GM12878 (cell line): ENCODE measurements around the gene C18orf63. TPM values are rescaled to one million over a fixed set of nuclear protein-coding genes. Genes with fewer than 3 reads are reported as not detected.

ENCODE experiments used
- ATF7 ChIP-seq: fragments of 450-650 bp; IDR thresholded peaks from 2 replicates; pipeline ENCODE4 v1.6.1; 2016; ENCODE audit warnings: low read depth, mild to moderate bottlenecking
- BCL11A ChIP-seq: IDR thresholded peaks from 2 replicates; pipeline ENCODE4 v1.6.1; 2011; ENCODE audit warnings: low read depth, low read length
- BMI1 ChIP-seq: fragments of 450-650 bp; IDR thresholded peaks from 2 replicates; pipeline ENCODE4 v1.6.1; 2016; ENCODE audit warnings: mild to moderate bottlenecking, moderate library complexity, borderline replicate concordance
- CREM ChIP-seq: IDR thresholded peaks from 2 replicates; pipeline ENCODE4 v1.6.1; 2014; ENCODE audit warnings: antibody characterized with exemption, low read depth
- CTCF ChIP-seq, 3 experiments: IDR thresholded peaks in 2 of 3; conservative IDR thresholded peaks in 1 of 3; 2 replicates each; pipeline ENCODE4 v1.5.1; 2011; ENCODE audit warnings: low read depth in 3 of 3, low read length in 3 of 3, mild to moderate bottlenecking in 3 of 3, control low read depth in 2 of 3, moderate library complexity in 2 of 3, inconsistent platforms in 1 of 3, mixed read lengths in 1 of 3; ENCODE audit not compliant: control insufficient read depth in 2 of 3, insufficient read depth in 1 of 3; ENCODE audit errors: extremely low read depth in 1 of 3
- HDAC6 ChIP-seq: fragments of 200-600 bp; sonication (generic); IDR thresholded peaks from one replicate; pipeline ENCODE4 v1.8.0; 2017; ENCODE audit warnings: antibody characterized with exemption; ENCODE audit not compliant: unreplicated experiment
- POU2F2 ChIP-seq: IDR thresholded peaks from 3 replicates; pipeline ENCODE4 v1.6.1; 2011; ENCODE audit warnings: low read depth, mild to moderate bottlenecking, low read length, borderline replicate concordance
- RB1 ChIP-seq: fragments of 450-650 bp; formaldehyde crosslinking; IDR thresholded peaks from 2 replicates; pipeline ENCODE4 v1.6.1; 2017; ENCODE audit warnings: mild to moderate bottlenecking, borderline replicate concordance
- RELB ChIP-seq: fragments of 450-650 bp; IDR thresholded peaks from 2 replicates; pipeline ENCODE4 v1.6.1; 2017; ENCODE audit warnings: low read depth, mild to moderate bottlenecking, moderate library complexity
- REST ChIP-seq: IDR thresholded peaks from 2 replicates; pipeline ENCODE4 v1.6.1; 2012; ENCODE audit warnings: mild to moderate bottlenecking, low read depth, low read length
- SREBF2 ChIP-seq: IDR thresholded peaks from 2 replicates; pipeline ENCODE4 v1.6.1; 2012; ENCODE audit warnings: mild to moderate bottlenecking, low read length
- WRNIP1 ChIP-seq: IDR thresholded peaks from 2 replicates; pipeline ENCODE4 v1.6.1; 2011; ENCODE audit warnings: low read depth, low read length, improper control_type of control experiment, borderline replicate concordance
- ZBTB33 ChIP-seq: fragments of 450-650 bp; IDR thresholded peaks from 2 replicates; pipeline ENCODE4 v1.6.1; 2017; ENCODE audit warnings: mild to moderate bottlenecking
- ZNF24 ChIP-seq: fragments of 450-650 bp; IDR thresholded peaks from 2 replicates; pipeline ENCODE4 v1.6.1; 2017; ENCODE audit warnings: antibody characterized with exemption, mild to moderate bottlenecking
- ZNF622 ChIP-seq: fragments of 450-650 bp; IDR thresholded peaks from 2 replicates; pipeline ENCODE4 v1.6.1; 2017; ENCODE audit warnings: mild to moderate bottlenecking, inconsistent platforms
- polyA plus RNA-seq, 11 experiments: library from polyadenylated mRNA; depleted of rRNA in 4 of 11; unstranded in 6 of 11; stranded (reverse) in 5 of 11; fragments of >200 nt; fragmentation: Nextera tagmentation in 4 of 11; fragmentation: Illumina TruSeq in 1 of 11; extraction: Ambion mirVana in 4 of 11; extraction: Trizol in 1 of 11; gene quantifications; 1 replicate in 1 of 11; 2 replicates in 10 of 11; pipeline versions ENCODE4 v1.2.1 to v1.2.3, GENCODE V29; 2011 to 2016; ENCODE audit warnings: inconsistent platforms in 2 of 11, missing spikeins in 2 of 11, low read depth in 1 of 11
- total RNA-seq, 4 experiments: library from RNA; depleted of rRNA in 3 of 4; stranded (reverse); fragments of >200 nt in 3 of 4; fragmentation: Illumina TruSeq in 1 of 4; extraction: Trizol in 1 of 4; gene quantifications; 2 replicates each; pipeline versions ENCODE4 v1.2.1 to v1.2.3, GENCODE V29; 2013 to 2021
- TF ChIP-seq, protein P1 (sequence below): fragments of 450-650 bp; IDR thresholded peaks from 2 replicates; pipeline ENCODE4 v1.6.1; 2017; ENCODE audit warnings: mild to moderate bottlenecking, moderate library complexity

The C18orf63 gene
- total and polyA plus RNA-seq, 10 of the 15 experiments (the other 5 are each of a cell fraction or from before 2014, with no cell fraction given), result not detected

DNA sequence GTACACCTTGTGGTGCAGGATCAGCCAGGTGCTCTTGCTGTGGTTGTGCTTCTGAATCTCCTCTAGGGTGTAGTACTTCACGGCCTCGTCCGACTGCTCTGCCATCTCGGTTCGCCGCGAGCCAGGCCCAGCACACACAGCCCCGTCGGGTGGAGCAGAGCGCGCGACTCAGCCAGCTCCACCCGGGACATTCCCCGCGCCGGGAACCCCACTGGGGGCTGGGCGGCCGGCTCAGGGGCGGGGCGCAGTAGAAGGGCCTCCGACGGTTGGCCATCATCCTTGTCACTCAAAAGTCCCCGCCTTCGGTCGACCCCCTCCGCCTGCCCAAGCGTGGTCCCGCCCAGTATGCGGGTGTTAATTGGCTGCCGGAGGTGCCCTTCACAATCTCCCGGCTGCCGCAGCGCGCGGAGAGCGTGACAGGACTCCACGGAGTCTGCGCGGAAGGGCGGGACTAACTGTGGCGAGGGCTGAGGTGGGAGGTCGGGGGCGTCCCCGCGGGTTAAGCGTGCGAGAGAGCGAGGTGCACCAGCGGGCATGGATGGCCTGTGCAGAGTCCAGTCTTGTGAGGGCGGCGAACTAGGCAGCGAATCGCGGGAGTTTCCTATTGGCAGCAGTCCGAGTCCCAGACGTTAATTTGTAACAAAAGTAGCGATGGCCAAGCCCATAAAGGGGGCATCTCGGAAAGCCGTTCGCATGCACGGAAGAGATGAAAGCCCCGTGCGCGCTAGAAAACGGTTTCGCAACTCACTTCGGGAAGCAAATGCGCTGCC lies 23.7 kb upstream of the C18orf63 start, which contains the start of gene CYB5A (continued):
- TF ChIP-seq RELB (peak; percentile 16; the same call in 1 of the 2 replicates), WRNIP1 (no peak), SREBF2 (no peak), ATF7 (no peak), POU2F2 (no peak), ZNF622 (no peak), RB1 (0 out of 2 replicates have a peak, but pooled peaks have one; percentile 28), ZNF24 (no peak), HDAC6 (no peak), BCL11A (no peak), BMI1 (no peak), CTCF (IDR thresholded peaks at IDR 0.05 in 2 of 3, conservative IDR thresholded peaks at IDR 0.05 in 1 of 3; ENCODE audit: control insufficient read depth in 2 of 3, extremely low read depth in 1 of 3, insufficient read depth in 1 of 3, low read depth in 3 of 3, low read length in 3 of 3) (no peak), ZBTB33 (no peak), REST (no peak), CREM (peak; percentile 49; the same call in 1 of the 2 replicates)
- TF ChIP-seq, protein P1, sequence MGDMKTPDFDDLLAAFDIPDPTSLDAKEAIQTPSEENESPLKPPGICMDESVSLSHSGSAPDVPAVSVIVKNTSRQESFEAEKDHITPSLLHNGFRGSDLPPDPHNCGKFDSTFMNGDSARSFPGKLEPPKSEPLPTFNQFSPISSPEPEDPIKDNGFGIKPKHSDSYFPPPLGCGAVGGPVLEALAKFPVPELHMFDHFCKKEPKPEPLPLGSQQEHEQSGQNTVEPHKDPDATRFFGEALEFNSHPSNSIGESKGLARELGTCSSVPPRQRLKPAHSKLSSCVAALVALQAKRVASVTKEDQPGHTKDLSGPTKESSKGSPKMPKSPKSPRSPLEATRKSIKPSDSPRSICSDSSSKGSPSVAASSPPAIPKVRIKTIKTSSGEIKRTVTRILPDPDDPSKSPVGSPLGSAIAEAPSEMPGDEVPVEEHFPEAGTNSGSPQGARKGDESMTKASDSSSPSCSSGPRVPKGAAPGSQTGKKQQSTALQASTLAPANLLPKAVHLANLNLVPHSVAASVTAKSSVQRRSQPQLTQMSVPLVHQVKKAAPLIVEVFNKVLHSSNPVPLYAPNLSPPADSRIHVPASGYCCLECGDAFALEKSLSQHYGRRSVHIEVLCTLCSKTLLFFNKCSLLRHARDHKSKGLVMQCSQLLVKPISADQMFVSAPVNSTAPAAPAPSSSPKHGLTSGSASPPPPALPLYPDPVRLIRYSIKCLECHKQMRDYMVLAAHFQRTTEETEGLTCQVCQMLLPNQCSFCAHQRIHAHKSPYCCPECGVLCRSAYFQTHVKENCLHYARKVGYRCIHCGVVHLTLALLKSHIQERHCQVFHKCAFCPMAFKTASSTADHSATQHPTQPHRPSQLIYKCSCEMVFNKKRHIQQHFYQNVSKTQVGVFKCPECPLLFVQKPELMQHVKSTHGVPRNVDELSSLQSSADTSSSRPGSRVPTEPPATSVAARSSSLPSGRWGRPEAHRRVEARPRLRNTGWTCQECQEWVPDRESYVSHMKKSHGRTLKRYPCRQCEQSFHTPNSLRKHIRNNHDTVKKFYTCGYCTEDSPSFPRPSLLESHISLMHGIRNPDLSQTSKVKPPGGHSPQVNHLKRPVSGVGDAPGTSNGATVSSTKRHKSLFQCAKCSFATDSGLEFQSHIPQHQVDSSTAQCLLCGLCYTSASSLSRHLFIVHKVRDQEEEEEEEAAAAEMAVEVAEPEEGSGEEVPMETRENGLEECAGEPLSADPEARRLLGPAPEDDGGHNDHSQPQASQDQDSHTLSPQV, result no peak
